CD4-positive, alpha-beta T cell (primary cell): ENCODE results near the gene CGB8. TPM values are rescaled to one million over a fixed set of nuclear protein-coding genes. Genes with fewer than 3 reads are reported as not detected.
"Not testable (repeated sequence)": the region's sequence is repeated elsewhere in the genome, so short reads cannot be mapped to it uniquely, and the experiment has no call there.

Source experiments
- ATAC-seq: fragments of 200-7000 bp; cut with Tn5 transposase; one replicate; pipeline ENCODE4 v1.10.0; 2022; ENCODE audit warnings: mild to moderate bottlenecking; ENCODE audit not compliant: poor library complexity
- CTCF ChIA-PET: fragments of 350-600 bp; sonication (Branson Sonifier 250); formaldehyde crosslinking; loops from one replicate; lab custom pipeline; 2021; ENCODE audit warnings: antibody characterized with exemption, inconsistent platforms; lab: Charles Lee
- POLR2A ChIA-PET: fragments of 350-600 bp; sonication (Branson Sonifier 250); formaldehyde crosslinking; loops from one replicate; lab custom pipeline; 2021; ENCODE audit warnings: antibody characterized with exemption, inconsistent platforms; lab: Charles Lee
- DNase-seq, 14 experiments: peaks; one replicate each; pipeline ENCODE4 v3.0.0-alpha.2; 2013 to 2020; ENCODE audit warnings: mixed read lengths in 2 of 14
- H3K27ac ChIP-seq, 2 donors: one replicate each; pipeline versions ENCODE4 v1.5.1 to v1.7.0; 2013; ENCODE audit warnings: low read length in 2 of 2, low read depth in 1 of 2, mild to moderate bottlenecking in 1 of 2
- H3K27me3 ChIP-seq, 2 experiments: 1 replicate in 1 of 2; 2 replicates in 1 of 2; pipeline versions ENCODE4 v1.6.1 to v1.7.0; 2013; ENCODE audit warnings: low read length in 2 of 2, control low read depth in 1 of 2, mild to moderate bottlenecking in 1 of 2, moderate library complexity in 1 of 2; ENCODE audit not compliant: insufficient read depth in 2 of 2, control insufficient read depth in 1 of 2
- H3K36me3 ChIP-seq: one replicate; pipeline ENCODE4 v1.6.1; 2013; ENCODE audit warnings: low read length, control low read depth; ENCODE audit not compliant: insufficient read depth
- H3K4me1 ChIP-seq: one replicate; pipeline ENCODE4 v1.6.1; 2013; ENCODE audit warnings: low read length, control low read depth; ENCODE audit not compliant: insufficient read depth
- H3K4me3 ChIP-seq: one replicate; pipeline ENCODE4 v1.5.1; 2013; ENCODE audit warnings: mild to moderate bottlenecking, low read length, moderate library complexity
- H3K9me3 ChIP-seq, 2 experiments: 1 replicate in 1 of 2; 2 replicates in 1 of 2; pipeline versions ENCODE4 v1.6.1 to v1.7.0; 2013; ENCODE audit warnings: low read length in 2 of 2, mild to moderate bottlenecking in 2 of 2, control low read depth in 1 of 2, moderate library complexity in 1 of 2; ENCODE audit not compliant: control insufficient read depth in 1 of 2, insufficient read depth in 1 of 2
- H3K27ac Mint-ChIP-seq: one replicate; pipeline ENCODE4 v1.8.0; 2020; ENCODE audit warnings: mixed read lengths
- H3K27me3 Mint-ChIP-seq: one replicate; pipeline ENCODE4 v1.8.0; 2021; ENCODE audit warnings: mixed read lengths
- H3K36me3 Mint-ChIP-seq: one replicate; pipeline ENCODE4 v1.8.0; 2021; ENCODE audit warnings: low read depth, mixed read lengths
- H3K4me1 Mint-ChIP-seq: one replicate; pipeline ENCODE4 v1.8.0; 2021; ENCODE audit warnings: low read depth, mixed read lengths
- H3K4me3 Mint-ChIP-seq: one replicate; pipeline ENCODE4 v1.8.0; 2020; ENCODE audit warnings: mild to moderate bottlenecking, mixed read lengths
- H3K9me3 Mint-ChIP-seq: one replicate; pipeline ENCODE4 v1.8.0; 2020; ENCODE audit warnings: mixed read lengths
- CTCF ChIP-seq: fragments of 200-600 bp; IDR thresholded peaks from one replicate; pipeline ENCODE4 v1.8.0; 2022; ENCODE audit warnings: antibody characterized with exemption, mild to moderate bottlenecking
- intact Hi-C, 2 experiments: fragments of 100-400 bp; cut with DNase I in 1 of 2; cut with micrococcal nuclease in 1 of 2; formaldehyde crosslinking; loops; one replicate each; pipeline versions ENCODE4 v1.15.1 to v1.9.0; 2023 to 2025; cut with DNase I, micrococcal nuclease
- total RNA-seq, 174 experiments: library from RNA in 2 of 174; stranded (reverse) in 2 of 174; gene quantifications; one replicate each; pipeline ENCODE4 v1.2.3 and lab custom pipeline; 2021 to 2026

The CGB8 gene
- total RNA-seq, 2 experiments from 2014 or later = not detected

- ATAC-seq, H3K4me1 ChIP-seq, H3K27ac ChIP-seq, H3K4me1 Mint-ChIP-seq, H3K27ac Mint-ChIP-seq, intact Hi-C loops, H3K9me3 Mint-ChIP-seq, H3K36me3 ChIP-seq, DNase-seq, H3K9me3 ChIP-seq, H3K27me3 ChIP-seq, H3K4me3 ChIP-seq, H3K36me3 Mint-ChIP-seq, H3K27me3 Mint-ChIP-seq, POLR2A ChIA-PET, H3K4me3 Mint-ChIP-seq, CTCF ChIA-PET: not testable (repeated sequence)
Observed at GRCh38 chr19:49049834-49050233, 923 bp upstream of the CGB8 start.

- H3K9me3 Mint-ChIP-seq, H3K27ac Mint-ChIP-seq, H3K4me3 ChIP-seq, ATAC-seq, H3K36me3 ChIP-seq, intact Hi-C loops, CTCF ChIA-PET, POLR2A ChIA-PET, H3K27ac ChIP-seq, H3K4me3 Mint-ChIP-seq, H3K27me3 ChIP-seq, H3K9me3 ChIP-seq, H3K27me3 Mint-ChIP-seq, H3K4me1 Mint-ChIP-seq, DNase-seq, H3K36me3 Mint-ChIP-seq, H3K4me1 ChIP-seq: not testable (repeated sequence)
Observed at GRCh38 chr19:49043548-49043947, 5.4 kb downstream of the CGB8 start, which contains the start of gene CGB5. Gene CGB5, plus strand, starts transcription at chr19:49043848. Its CDS starts 362 bp downstream, at chr19:49044210.

GRCh38 chr19:49042666-49043065 lies 6.2 kb downstream of the CGB8 start:
- H3K27ac Mint-ChIP-seq, ATAC-seq, H3K27me3 ChIP-seq, CTCF ChIA-PET, DNase-seq, H3K36me3 Mint-ChIP-seq, H3K4me3 ChIP-seq, intact Hi-C loops, H3K27ac ChIP-seq, H3K9me3 Mint-ChIP-seq, H3K36me3 ChIP-seq, H3K9me3 ChIP-seq, H3K27me3 Mint-ChIP-seq, H3K4me3 Mint-ChIP-seq, POLR2A ChIA-PET, H3K4me1 ChIP-seq, H3K4me1 Mint-ChIP-seq: not testable (repeated sequence)

GRCh38 chr19:49042177-49042576 lies 6.7 kb downstream of the CGB8 start:
- CTCF ChIA-PET = no interaction called here
- no peak for ATAC-seq

GRCh38 chr19:49039736-49040135 lies 9.2 kb downstream of the CGB8 start:
- H3K36me3 ChIP-seq, H3K9me3 ChIP-seq, H3K4me1 ChIP-seq, intact Hi-C loops, ATAC-seq, H3K27ac Mint-ChIP-seq, CTCF ChIA-PET, H3K4me3 ChIP-seq, H3K4me1 Mint-ChIP-seq, H3K36me3 Mint-ChIP-seq, DNase-seq, H3K27me3 Mint-ChIP-seq, H3K4me3 Mint-ChIP-seq, H3K27ac ChIP-seq, POLR2A ChIA-PET, H3K27me3 ChIP-seq, H3K9me3 Mint-ChIP-seq: not testable (repeated sequence)

More at GRCh38 chr19:49042177-49042576, 6.7 kb downstream of the CGB8 start:
- Mint-ChIP-seq H3K4me1 (no peaks in the 10 kb centered on the region), H3K36me3 (no peaks in the 10 kb centered on the region), H3K4me3 (no peak overlapping the region), H3K27me3 (no peaks in the 10 kb centered on the region), H3K27ac (no peak overlapping the region), H3K9me3 (no peaks in the 10 kb centered on the region)
- H3K36me3 ChIP-seq = no peaks in the 10 kb centered on the region
- H3K9me3 ChIP-seq = no peaks in the 10 kb centered on the region
- TF ChIP-seq CTCF = no peak
- DNase-seq = no peak
- POLR2A ChIA-PET = no interaction called here
- no peak overlapping the region for H3K4me3 ChIP-seq
- intact Hi-C loops = no loop called here
- H3K4me1 ChIP-seq = no peaks in the 10 kb centered on the region
- no peak overlapping the region for H3K27ac ChIP-seq
- H3K27me3 ChIP-seq = no peaks in the 10 kb centered on the region

- POLR2A ChIA-PET, H3K36me3 Mint-ChIP-seq, H3K27ac Mint-ChIP-seq, intact Hi-C loops, H3K27me3 Mint-ChIP-seq, H3K9me3 Mint-ChIP-seq, H3K27me3 ChIP-seq, H3K9me3 ChIP-seq, H3K4me3 ChIP-seq, H3K36me3 ChIP-seq, DNase-seq, H3K27ac ChIP-seq, H3K4me1 ChIP-seq, CTCF ChIA-PET, H3K4me1 Mint-ChIP-seq, H3K4me3 Mint-ChIP-seq, ATAC-seq: not testable (repeated sequence)
Observed at GRCh38 chr19:49038557-49039276, 10.2 kb downstream of the CGB8 start.
